Measurements from ENCODE around the gene NCKAP5.
A peak's percentile ranks its signal among the peaks of the same experiment; 100 is the strongest.

The NCKAP5 gene

GRCh38 chr2:133421516-133422324, 146.5 kb downstream of the NCKAP5 start:
- no peak for DNase-seq (ENCODE audit: low read depth)

DNA sequence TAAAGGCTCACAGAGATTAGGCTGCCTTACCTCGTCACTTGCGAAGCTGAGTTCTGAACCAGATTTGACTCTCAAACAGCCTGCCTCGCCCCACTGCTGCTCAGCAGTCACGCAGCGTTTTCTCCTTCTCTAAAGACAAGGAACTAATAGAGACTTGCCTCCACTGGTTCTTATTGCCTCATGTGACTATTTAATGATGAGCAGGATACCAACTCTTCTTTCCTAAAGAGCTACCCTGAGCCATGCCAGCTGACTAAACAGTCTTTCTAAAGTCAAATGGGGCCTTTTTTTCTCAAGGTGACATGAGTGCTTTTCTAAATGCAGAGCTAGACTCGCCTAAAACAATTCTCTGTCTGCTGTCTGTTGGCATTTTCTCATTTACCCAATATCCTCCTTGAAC, 147.5 kb downstream of the NCKAP5 start:
- no peak for DNase-seq (ENCODE audit: low read depth)

- DNase-seq (ENCODE audit: low read depth) = no peak
These were observed 149.6 kb downstream of the NCKAP5 start for GRCh38 chr2:133418671-133419070.

DNA sequence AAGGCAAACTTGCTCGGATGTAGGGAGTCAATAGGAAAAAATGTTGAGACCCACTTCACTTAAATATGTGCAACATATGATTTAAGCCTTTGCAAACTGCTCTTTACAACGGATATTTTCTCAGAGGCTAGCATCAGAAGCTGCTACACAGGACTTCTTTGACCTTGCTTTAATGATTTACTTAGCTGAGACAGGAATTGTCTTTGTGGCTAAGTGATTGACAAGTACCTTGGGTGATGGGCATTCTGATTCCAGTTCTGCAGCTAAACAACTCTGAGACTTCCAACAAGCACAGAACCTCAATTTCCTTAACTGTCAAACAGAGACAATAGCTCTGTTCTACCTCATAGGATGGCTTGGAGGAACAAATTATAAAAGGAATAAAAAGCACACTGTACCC, 150.2 kb downstream of the NCKAP5 start:
- DNase-seq (ENCODE audit: low read depth) = no peak

DNA sequence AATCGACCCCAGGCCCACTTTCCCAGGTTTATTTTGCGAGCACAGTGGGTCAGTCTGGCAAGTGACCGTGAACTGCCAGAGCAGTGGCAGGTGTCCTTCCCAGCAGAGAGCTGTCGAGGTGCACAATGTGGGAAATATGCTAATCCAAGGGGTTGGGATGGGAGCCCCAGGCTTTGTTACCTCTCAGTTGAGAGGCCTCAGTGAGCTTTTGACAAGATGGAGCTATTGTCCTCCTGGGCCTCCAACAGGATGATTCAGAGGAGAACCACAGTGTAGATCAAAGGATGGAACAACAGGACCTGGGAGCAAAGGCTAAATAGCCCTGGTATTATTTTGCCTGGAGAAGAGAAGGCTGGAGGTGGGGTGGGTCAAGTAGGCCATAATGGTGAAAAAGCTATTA, 150.8 kb downstream of the NCKAP5 start:
- no peak for DNase-seq (ENCODE audit: low read depth)

GRCh38 chr2:133416736-133417135, 151.5 kb downstream of the NCKAP5 start:
- DNase-seq (ENCODE audit: low read depth) = no peak

DNA sequence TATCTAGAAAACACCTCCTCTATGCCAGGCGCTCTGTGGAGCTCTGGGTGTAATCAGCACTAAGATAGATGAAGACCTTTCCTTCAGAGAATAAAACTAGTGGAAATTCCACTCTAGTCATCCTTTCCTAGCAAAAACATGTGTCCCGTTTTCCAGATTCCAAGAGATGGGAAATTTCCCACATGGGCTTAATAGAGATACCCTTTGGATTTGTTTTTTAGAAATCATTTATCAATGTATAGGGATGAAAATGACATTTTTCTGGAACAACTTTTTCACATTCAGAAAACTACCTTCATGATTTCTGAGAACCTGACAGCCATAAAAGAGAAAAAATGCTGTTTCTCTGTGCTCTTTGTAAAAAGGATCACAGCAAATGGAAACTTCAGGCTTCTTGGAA, 152.1 kb downstream of the NCKAP5 start:
- no peak for DNase-seq (ENCODE audit: low read depth)

DNA sequence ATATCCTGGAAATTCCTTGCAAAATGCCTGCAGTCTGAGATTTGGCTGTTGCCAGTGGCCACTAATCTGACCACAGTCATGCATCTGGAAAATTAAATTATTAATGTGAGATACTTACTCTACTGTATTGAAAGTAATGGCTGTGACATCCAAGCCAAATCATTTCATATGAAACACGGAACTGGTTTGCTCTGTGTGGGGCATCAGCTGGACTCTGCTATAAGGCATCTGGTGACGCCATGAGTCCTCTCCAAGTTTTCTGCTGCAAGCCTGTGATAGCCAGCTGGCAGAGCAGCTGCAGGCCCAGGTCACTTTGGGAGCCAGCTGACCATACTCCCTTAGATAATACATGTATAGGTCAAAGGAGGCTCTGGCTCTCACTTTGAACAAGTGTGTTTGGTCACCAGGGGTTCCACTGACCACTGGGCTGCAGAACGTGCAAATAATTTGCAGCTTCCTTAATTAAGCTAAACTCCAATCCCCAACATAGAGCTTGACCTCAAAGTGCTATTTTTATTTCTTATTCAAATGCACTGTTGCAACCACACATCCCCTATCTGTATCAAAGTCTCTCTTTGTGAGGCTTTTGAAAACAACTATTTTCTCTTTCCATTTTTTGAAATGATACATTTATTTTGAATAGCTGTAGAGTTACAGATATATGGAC, 152.9 kb downstream of the NCKAP5 start:
- DNase-seq (ENCODE audit: low read depth) = no peak

DNA sequence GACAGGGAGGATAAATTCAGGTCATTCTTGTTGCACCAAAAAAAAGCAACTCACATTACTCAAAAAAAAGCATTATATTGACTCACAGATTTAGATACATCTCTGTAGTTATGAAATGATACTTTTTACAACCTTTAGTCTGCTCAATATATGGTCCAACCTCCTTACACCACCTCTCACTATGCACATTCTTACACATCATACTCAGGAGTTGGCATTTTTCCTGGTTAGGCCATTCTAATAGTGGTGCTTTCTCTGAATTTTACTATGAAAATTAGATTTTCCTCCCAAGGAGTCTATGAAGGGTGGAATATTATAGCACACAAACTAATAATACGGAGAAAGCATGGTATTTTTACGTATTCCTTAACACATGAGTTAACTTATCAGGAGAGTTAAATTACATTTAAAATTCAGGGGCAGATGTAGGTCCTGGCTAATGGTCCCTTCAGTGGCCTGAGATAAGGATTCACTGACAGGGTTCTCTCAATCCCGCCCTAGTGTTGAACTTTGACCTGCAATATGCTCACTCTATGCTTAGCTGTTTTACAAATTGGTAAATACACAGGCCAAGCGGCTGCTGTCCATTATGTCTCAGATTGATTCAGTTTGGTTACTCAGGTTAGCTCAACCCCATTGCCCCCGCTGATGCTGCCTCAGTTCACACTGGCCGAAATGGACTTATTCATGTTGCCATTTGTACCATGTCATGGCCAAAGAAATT, 153.6 kb downstream of the NCKAP5 start:
- DNase-seq (ENCODE audit: low read depth) = no peak

GRCh38 chr2:133413863-133414262, 154.4 kb downstream of the NCKAP5 start:
- no peak for DNase-seq (ENCODE audit: low read depth)

- DNase-seq (ENCODE audit: low read depth) = no peak
These were observed 155.6 kb downstream of the NCKAP5 start for GRCh38 chr2:133412694-133413093.

DNA sequence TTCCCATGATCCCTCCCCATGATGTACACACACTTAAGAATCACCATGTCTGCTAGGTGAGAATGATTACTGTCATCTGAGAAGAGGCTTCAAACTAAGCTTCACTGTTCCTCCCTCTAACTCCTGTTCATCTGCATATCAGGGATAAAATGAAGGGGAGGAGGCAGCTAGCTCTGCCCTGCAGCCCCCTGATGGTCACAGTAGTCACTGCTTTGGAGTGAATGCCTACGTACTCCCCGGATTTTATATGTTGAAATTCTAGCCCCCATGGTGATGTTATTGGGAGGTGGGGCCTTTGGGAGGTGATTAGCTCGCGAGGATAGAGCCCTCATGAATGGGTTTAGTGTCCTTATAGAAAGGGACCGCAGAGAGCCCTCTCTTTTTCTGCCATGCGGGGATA, 156.4 kb downstream of the NCKAP5 start:
- DNase-seq (ENCODE audit: low read depth) = no peak

- DNase-seq (ENCODE audit: low read depth) = no peak
These were observed 157.2 kb downstream of the NCKAP5 start for GRCh38 chr2:133411101-133411500.

- no peak for DNase-seq (ENCODE audit: low read depth)
These were observed 158.5 kb downstream of the NCKAP5 start for GRCh38 chr2:133409581-133410285.

DNA sequence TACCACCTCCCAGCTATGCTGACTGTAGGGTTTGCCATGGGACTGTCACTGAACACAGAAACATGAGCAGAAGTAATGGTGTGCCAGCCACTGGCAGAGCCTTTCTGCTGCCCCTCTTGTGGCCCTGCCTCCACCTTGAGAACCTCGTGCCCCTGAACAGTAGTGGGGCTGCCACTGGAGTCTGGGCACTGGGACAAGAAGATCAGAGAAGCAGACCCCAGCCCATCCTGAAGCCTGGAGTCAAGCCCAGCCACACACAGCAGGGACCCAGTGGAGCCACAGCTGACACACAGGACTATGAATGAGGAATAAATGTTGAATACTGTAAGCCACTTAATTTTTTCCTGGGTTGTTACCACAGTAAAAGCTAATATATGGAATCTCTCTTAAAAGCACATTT, 159.6 kb downstream of the NCKAP5 start:
- DNase-seq (ENCODE audit: low read depth) = no peak

DNA sequence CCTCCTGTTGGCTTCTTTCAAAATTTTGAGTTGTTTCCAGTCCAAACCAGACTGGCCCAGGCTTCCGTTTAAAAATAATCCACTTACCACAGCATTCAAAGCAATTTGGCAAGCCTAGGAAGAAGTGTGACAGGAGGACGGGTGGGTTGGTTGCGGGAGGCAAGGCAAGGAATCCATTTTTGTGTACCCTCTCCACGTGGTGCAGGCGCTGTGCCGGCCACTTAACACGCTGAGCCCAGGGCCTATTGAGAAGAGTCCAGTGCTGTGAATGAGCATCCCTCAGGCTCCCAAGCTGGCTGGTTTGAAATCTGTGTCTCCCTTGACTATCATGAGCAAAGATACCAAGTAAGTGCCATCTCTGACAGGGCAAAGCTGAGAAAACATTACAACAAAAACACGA, 160.9 kb downstream of the NCKAP5 start:
- DNase-seq (ENCODE audit: low read depth) = no peak

GRCh38 chr2:133405252-133405651, 163.0 kb downstream of the NCKAP5 start:
- no peak for DNase-seq (ENCODE audit: low read depth)

DNA sequence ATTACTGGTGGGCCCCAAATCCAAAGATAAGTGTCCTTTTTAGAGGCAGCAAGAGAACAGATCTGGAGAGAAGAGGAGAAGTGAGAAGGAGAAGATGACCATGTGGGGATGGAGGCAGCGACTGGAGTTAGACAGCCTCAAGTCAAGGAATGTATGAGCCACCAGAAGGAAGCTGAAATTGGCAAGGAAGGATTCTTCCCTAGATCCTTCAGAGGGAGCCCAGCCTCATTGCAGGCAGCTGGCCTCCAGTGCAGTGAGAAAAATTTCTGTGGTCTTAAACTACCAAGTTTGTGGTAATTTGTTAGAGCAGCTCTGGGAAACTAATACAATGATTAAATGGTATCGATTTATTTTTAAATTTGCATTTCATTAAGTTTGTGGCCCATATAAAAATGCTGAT, 167.9 kb downstream of the NCKAP5 start:
- no peak for DNase-seq (ENCODE audit: low read depth)

- DNase-seq (ENCODE audit: low read depth) = no peak
These were observed 174.4 kb downstream of the NCKAP5 start for GRCh38 chr2:133393895-133394294.

DNA sequence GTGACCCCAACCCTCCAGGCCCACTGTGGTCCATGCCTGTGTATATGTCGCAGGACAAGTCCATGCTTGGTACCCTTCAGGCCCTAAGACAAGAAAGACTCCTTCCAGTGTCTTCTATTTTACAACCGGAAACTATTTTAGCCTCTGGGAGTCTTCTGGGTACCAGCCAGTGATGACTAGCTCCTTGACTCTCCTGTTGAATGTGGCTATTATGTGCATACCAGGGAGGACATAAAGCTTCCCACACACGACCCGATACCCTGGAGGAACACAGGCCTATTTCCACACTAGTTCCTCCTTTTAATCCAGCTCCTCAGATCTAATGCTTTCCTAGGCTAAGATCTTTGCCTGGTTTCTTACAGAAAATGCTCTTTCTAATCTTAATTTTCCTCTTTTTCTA, 178.1 kb downstream of the NCKAP5 start:
- DNase-seq (ENCODE audit: low read depth) = peak; percentile 39

DNA sequence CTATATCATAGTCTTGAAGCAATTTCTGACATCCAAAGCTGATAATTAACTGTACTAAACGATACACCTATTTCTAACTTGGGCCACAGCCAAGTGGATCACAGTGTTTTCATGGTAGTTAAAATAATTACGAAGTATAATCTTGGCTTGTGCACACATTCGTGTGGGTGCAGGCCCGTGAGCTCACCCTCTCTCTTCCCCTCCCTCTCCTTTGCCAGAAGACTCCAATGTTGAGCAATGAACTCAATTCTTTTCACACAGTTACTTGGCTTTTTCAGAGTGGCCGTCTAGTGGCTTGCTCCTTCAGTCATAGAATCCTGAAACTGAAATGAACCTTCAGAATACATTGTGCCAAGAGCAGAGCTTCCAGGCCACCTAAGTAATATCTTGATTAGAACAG, 178.7 kb downstream of the NCKAP5 start:
- no peak for DNase-seq (ENCODE audit: low read depth)

DNA sequence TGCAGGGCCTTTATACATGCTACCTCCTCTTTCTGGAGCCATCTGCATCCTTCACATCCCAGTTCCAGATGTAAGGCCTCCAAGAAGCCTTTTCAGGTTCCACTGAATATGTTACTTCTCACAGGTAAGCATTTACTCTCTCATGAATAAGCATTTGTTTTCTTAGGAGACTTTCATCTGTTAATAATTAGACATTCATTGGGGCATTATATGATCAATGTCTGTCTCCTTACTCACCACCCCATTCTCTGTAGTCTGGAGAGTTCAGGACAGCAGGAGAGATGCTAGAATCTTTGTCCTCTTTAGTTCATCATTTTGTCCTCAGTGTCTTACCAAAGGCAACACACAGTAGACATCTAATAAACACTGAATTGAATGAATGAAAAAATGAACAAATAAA, 185.7 kb downstream of the NCKAP5 start:
- no peak for DNase-seq (ENCODE audit: low read depth)
